H1 (cell line): Measurements from ENCODE around the gene COL4A2. TPM values are rescaled to one million over a fixed set of nuclear protein-coding genes. Genes with fewer than 3 reads are reported as not detected.

ENCODE experiments used
- BACH1 ChIP-seq: IDR thresholded peaks from 2 replicates; pipeline ENCODE4 v1.6.1; 2012; ENCODE audit warnings: low read length, improper control_type of control experiment
- CBX5 ChIP-seq: fragments of 300-800, 300-1000 bp; sonication (generic); IDR thresholded peaks from 2 replicates; pipeline ENCODE4 v1.7.1; 2016; ENCODE audit warnings: antibody characterized with exemption, low read length, low read depth
- CBX8 ChIP-seq: fragments of 300-800, 300-1000 bp; sonication (generic); IDR thresholded peaks from 2 replicates; pipeline ENCODE4 v1.7.1; 2016; ENCODE audit warnings: low read depth, low read length, borderline replicate concordance
- CEBPB ChIP-seq: IDR thresholded peaks from 2 replicates; pipeline ENCODE4 v1.6.1; 2012; ENCODE audit warnings: low read depth, low read length
- EZH2 ChIP-seq: fragments of 200-600 bp; sonication (generic); IDR thresholded peaks from 2 replicates; pipeline ENCODE4 v1.7.1; 2012; ENCODE audit warnings: low read depth, mild to moderate bottlenecking, moderate library complexity, low read length, inconsistent platforms; ENCODE audit not compliant: severe bottlenecking
- GTF2F1 ChIP-seq: IDR thresholded peaks from 2 replicates; pipeline ENCODE4 v1.6.1; 2012; ENCODE audit warnings: low read depth, low read length, improper control_type of control experiment, borderline replicate concordance
- HDAC6 ChIP-seq: IDR thresholded peaks from one replicate; pipeline ENCODE4 v1.7.1; 2012; ENCODE audit warnings: low read depth, mild to moderate bottlenecking, inconsistent platforms, low read length, moderate library complexity
- JUN ChIP-seq: IDR thresholded peaks from 2 replicates; pipeline ENCODE4 v1.6.1; 2011; ENCODE audit warnings: low read depth, mild to moderate bottlenecking, improper control_type of control experiment, low read length
- NANOG ChIP-seq: IDR thresholded peaks from 2 replicates; pipeline ENCODE4 v1.6.1; 2011; ENCODE audit warnings: low read length, low read depth, mild to moderate bottlenecking, inconsistent platforms; ENCODE audit not compliant: insufficient read depth, poor library complexity, severe bottlenecking
- RBBP5 ChIP-seq: IDR thresholded peaks from 2 replicates; pipeline ENCODE4 v1.7.1; 2012; ENCODE audit warnings: low read depth, mild to moderate bottlenecking, inconsistent platforms, low read length, moderate library complexity, borderline replicate concordance
- RNF2 ChIP-seq: fragments of 200-900, 300-1000 bp; sonication (generic); IDR thresholded peaks from 2 replicates; pipeline ENCODE4 v1.7.1; 2016; ENCODE audit warnings: borderline replicate concordance, low read depth, mild to moderate bottlenecking, antibody characterized with exemption, low read length; ENCODE audit not compliant: poor library complexity, severe bottlenecking; ENCODE audit errors: missing control alignments
- RXRA ChIP-seq: IDR thresholded peaks from 2 replicates; pipeline ENCODE4 v1.6.1; 2011; ENCODE audit warnings: low read depth, mild to moderate bottlenecking, low read length, moderate library complexity; ENCODE audit not compliant: insufficient read depth
- SRF ChIP-seq: IDR thresholded peaks from 2 replicates; pipeline ENCODE4 v1.6.1; 2011; ENCODE audit warnings: mild to moderate bottlenecking, low read depth, low read length, moderate library complexity
- SUZ12 ChIP-seq: fragments of 200-600 bp; sonication (generic); IDR thresholded peaks from 2 replicates; pipeline ENCODE4 v1.6.1; 2012; ENCODE audit warnings: mild to moderate bottlenecking, inconsistent platforms, low read length, moderate library complexity, mixed read lengths
- TBP ChIP-seq: IDR thresholded peaks from 2 replicates; pipeline ENCODE4 v1.6.1; 2011; ENCODE audit warnings: low read depth, low read length, improper control_type of control experiment
- ZNF274 ChIP-seq: IDR thresholded peaks from 2 replicates; pipeline ENCODE4 v1.7.0; 2012; ENCODE audit warnings: low read length, borderline replicate concordance; ENCODE audit errors: extremely low read depth
- polyA plus RNA-seq, 7 experiments: library from polyadenylated mRNA; depleted of rRNA in 3 of 7; stranded (reverse) in 5 of 7; unstranded in 2 of 7; fragments of >200 nt in 5 of 7; fragments of 200-250 nt in 2 of 7; gene quantifications; 1 replicate in 5 of 7; 2 replicates in 1 of 7; 4 replicates in 1 of 7; pipeline versions ENCODE4 v1.2.1 to v1.2.3, GENCODE V29; 2011 to 2013; ENCODE audit warnings: missing spikeins in 2 of 7, mixed read lengths in 2 of 7
- total RNA-seq: library from RNA; stranded (reverse); fragmentation: NEBNext Ultra II Directional; extraction: Animal tissue kit (Norgen Biotek cat#: 25700); gene quantifications from 2 replicates; pipeline ENCODE4 v1.2.1, GENCODE V29; 2021

Gene COL4A2
- total and polyA plus RNA-seq, 2 of the 8 experiments (the other 6 are each of a cell fraction or from before 2014, with no cell fraction given), result 80.4 to 87.3 TPM

DNA sequence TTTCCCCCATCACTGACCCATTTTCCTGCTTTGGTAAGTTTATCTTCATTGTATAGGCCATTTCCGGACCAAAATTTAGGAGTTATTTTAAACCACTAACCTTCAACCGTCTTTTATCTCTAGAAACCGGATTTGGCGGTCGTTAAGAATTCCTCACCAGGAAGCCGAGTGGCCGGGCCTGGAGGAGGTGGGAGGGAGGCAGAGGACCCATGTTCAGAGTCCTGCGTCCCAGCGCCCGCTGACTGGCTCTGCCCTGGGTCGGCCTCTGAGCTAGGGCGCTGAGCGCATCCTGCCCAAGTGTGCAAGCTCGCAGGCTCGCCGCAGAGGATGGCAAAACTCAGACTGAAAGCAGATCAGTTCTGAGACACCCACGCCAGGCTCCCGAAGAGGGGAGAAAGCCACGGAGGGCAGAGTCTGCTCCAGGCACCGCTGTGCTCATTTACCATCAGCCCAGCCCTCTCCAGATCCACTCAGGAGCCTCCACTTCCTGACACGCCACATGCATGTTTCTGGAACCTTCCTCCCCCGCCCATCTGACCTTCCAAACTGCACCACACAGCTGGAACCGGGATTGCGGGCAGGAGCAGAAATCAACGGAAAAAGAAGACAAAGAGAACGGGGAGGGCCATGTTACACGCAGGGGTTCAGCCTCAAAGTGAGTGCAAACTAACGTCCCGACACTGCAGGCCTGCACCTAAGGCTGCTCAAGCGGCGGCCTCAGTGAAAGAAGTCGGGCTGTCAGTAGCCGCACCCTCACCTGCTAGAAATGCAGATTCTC, 8.4 kb upstream of the COL4A2 start (continued):
- TF ChIP-seq RNF2 (no peak), TBP (peak; percentile 42; the same call in 1 of the 2 replicates), NANOG (no peak), CBX5 (no peak), JUN (no peak), HDAC6 (no peak), SUZ12 (no peak), CEBPB (no peak), GTF2F1 (no peak), EZH2 (no peak), ZNF274 (no peak), SRF (no peak), BACH1 (no peak), RBBP5 (no peak; the same call in 1 of the 2 replicates), RXRA (no peak), CBX8 (no peak)
